Right kidney (tissue), 1 donor: Measurements from ENCODE around the gene NFKB1.

Experiments used
- DNase-seq: peaks from one replicate; pipeline ENCODE4 v3.0.0-alpha.2; 2016

The NFKB1 gene

GRCh38 chr4:102627831-102628523 lies 126.8 kb downstream of the NFKB1 start:
- no peak for DNase-seq

- DNase-seq: no peak
These were observed 128.5 kb downstream of the NFKB1 start for GRCh38 chr4:102629673-102630072.

DNA sequence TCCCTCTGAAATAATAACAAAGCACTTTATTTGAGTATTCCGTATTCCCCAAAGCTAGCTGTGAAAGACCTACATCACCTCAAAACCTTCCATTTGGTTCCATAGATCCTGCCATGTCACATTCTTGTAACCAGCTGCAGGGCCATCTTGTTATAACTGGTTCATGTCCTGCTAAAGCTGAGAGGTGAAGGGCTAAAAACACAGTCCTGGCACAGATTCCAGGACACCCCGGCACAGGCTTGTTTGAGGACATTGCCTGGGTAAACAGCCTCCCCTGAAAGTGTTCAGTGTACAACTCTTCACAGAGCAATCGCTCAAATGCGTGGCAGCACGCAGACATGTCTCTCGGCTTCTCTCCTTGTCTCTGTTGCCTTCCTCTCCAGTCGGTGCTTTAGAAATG lies 130.5 kb downstream of the NFKB1 start:
- DNase-seq: no peak

DNA sequence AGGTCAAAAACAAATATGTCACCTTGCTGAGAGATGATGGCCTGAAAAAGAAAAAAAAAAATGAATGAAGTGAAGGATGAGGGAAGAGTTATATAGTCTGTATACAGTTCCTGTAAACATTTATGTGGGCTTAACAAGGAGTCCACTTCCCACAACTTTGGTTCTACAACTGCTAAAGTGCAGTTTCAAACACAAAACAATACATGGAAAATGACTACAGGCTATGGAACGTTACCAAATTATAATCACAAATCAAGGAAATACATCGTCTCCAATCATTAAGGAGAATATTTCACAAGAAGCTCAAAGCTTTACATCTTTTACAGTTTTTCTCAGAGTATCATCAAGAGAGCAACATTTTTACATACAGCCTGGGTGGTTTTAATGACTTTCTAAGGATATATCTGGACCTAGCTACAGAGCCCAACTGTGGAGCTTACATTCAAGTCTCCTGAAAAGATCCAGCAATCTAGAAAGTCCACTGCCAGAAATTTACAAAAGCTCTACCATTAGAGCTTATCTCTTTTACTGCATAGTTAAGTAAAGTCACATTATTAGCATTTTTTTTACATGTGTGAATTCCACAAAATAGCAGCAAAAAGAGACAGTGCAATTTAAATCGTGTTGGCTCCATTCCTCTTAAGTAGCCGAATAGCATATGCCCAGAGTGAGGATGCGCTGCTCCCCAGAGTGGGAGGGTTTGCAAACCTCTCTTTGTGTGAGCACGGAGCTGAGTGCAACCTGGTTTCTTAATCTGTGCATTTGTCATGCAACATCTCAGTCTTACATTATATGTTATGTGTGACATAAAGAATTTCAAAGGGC lies 131.3 kb downstream of the NFKB1 start:
- no peak for DNase-seq

DNA sequence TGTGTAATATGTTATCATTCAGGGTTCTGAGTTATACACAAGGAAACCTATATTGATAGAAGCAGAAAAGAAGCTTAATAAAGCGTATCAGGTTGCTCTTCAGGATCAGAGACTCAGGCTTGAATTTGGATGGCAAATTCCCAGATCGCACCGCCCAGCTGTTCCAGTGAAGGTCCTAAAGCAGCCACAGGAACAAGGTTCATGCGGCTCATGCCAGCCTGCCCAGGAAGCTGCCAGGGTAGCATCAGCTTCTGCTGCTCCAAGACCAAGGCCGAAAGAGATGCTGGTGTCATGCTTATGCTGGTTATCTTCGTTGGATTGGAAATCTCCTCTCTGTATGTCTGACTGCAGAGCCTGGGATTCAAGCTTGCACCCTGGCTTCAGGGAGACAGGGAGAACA lies 131.9 kb downstream of the NFKB1 start:
- no peak for DNase-seq

- no peak for DNase-seq
These were observed 136.2 kb downstream of the NFKB1 start for GRCh38 chr4:102637391-102637790.

GRCh38 chr4:102638621-102639020 lies 137.5 kb downstream of the NFKB1 start:
- no peak for DNase-seq

DNA sequence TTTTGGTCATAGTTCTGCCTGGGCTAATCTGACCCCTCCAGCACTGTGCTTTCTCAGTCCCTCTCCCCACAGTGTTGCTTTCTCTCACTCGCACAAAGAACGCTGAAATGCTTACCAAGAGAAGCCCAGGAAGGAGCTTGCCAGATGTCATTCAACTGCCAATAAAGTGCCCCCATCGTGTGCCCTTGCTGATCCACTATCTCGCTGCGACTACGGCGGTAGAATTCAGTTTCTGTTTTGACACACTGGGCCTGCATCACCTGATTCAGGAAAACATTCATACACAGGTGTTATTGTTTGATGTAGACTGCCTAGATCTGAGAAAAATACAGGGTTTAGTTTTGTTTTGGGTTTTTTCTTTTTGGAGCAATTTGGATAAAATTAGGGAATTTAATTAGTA lies 138.4 kb downstream of the NFKB1 start:
- DNase-seq: no peak

DNA sequence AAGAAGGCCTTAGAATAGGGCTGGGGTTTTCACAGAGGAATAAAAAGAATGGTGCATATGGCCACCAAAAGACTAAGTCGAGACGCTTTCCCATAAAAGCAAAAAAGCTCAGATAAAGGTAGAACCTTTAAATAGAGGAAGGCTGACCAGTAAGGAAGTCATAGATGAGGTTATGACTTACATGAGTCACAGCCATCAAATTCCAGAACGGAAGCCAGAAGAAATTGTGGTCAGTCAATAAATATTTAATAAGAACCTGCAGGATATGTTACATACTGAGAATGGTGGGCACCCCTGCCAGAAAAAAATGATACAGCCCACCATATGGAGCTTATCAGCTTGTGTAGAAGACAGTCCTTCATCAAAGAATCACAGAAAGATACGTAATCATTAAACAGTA lies 139.5 kb downstream of the NFKB1 start:
- DNase-seq: no peak

GRCh38 chr4:102641793-102642192 lies 140.6 kb downstream of the NFKB1 start:
- no peak for DNase-seq

DNA sequence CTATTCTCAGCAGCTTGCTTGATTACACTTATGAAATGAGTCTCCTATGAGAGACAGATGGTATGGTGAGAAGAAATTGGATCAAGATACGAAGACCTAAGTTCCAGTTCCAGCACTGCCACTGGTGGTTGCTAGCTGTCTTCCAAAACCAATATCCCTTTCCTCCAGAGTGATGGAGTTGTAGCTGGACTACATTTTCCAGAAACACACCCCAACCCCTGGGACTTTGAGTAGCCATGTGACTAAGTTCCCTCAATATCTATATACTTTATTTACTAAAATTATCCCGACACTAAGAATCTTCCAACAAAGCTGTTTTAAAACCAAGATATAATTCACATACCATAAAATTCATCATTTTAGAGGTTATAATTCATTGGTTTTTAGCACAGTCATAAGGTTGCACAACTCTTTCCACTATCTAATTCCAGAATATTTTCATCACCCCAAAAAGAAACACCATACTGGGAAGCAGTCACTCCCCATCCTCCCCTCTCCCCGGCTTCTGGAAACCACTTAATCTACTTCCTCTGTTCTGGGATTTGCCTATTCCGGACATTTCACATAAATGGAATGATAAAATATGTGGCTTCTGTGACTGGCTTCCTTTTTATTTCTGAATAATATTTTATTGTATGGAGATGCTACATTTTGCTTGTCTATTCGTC lies 141.6 kb downstream of the NFKB1 start:
- DNase-seq: no peak

- DNase-seq: no peak
These were observed 146.0 kb downstream of the NFKB1 start for GRCh38 chr4:102647117-102647516.

GRCh38 chr4:102657206-102657605 lies 156.0 kb downstream of the NFKB1 start:
- DNase-seq: no peak

- no peak for DNase-seq
These were observed 161.9 kb downstream of the NFKB1 start for GRCh38 chr4:102663073-102663472.

GRCh38 chr4:102665527-102665926 lies 164.4 kb downstream of the NFKB1 start:
- DNase-seq: no peak
